Right lobe of liver (tissue), 6 donors: ENCODE data around the gene ZDHHC6. TPM values are rescaled to one million over a fixed set of nuclear protein-coding genes. Genes with fewer than 3 reads are reported as not detected.
A peak's percentile ranks its signal among the peaks of the same experiment; 100 is the strongest.

ENCODE experiments used
- ATAC-seq, 4 donors: fragments of 200-7000 bp; cut with Tn5 transposase; one replicate each; pipeline ENCODE4 v1.9.1; 2020; ENCODE audit warnings: mild to moderate bottlenecking in 4 of 4, moderate library complexity in 4 of 4
- DNase-seq, 3 donors: peaks; one replicate each; pipeline ENCODE4 v3.0.0-alpha.2; 2020
- H3K27ac ChIP-seq, 3 donors: fragments of 200-600 bp; one replicate each; pipeline ENCODE4 v1.8.0; 2022
- H3K27me3 ChIP-seq, 2 donors: fragments of 200-600 bp; one replicate each; pipeline ENCODE4 v1.8.0; 2022
- H3K36me3 ChIP-seq, 4 donors: fragments of 200-600 bp; sonication (generic) in 1 of 4; one replicate each; pipeline versions ENCODE4 v1.5.1 to v1.8.0; 2017 to 2022; ENCODE audit warnings: control low read depth in 1 of 4
- H3K4me1 ChIP-seq, 4 donors: fragments of 200-600 bp; sonication (generic) in 1 of 4; one replicate each; pipeline versions ENCODE4 v1.5.1 to v1.8.0; 2017 to 2022; ENCODE audit warnings: control low read depth in 1 of 4
- H3K4me3 ChIP-seq, 3 donors: fragments of 200-600 bp; one replicate each; pipeline ENCODE4 v1.8.0; 2022
- H3K9me3 ChIP-seq, 4 donors: fragments of 200-600 bp; sonication (generic) in 1 of 4; one replicate each; pipeline versions ENCODE4 v1.5.1 to v1.8.0; 2017 to 2022; ENCODE audit warnings: control low read depth in 1 of 4
- POLR2A ChIP-seq: fragments of 450-650 bp; IDR thresholded peaks from one replicate; pipeline ENCODE4 v1.6.1; 2017; ENCODE audit warnings: antibody characterized with exemption, mild to moderate bottlenecking
- WGBS: methylation state at CpG from one replicate; pipeline ENCODE4 v1.1.6; 2018; ENCODE audit warnings: low coverage, low lambda C conversion rate; ENCODE audit not compliant: insufficient coverage; ENCODE audit errors: missing lambda C conversion rate; 5-methylcytosine and 5-hydroxymethylcytosine counted together
- intact Hi-C, 2 donors: fragments of 100-400 bp; cut with DNase I; formaldehyde crosslinking; loops; one replicate each; pipeline versions ENCODE4 v1.11.2 to v1.14.1; 2022
- total RNA-seq, 6 experiments: library from RNA; depleted of rRNA in 2 of 6; stranded (reverse); fragments of >200 nt in 2 of 6; fragmentation: NEBNext Ultra II Directional in 3 of 6; extraction: Animal tissue kit (Norgen Biotek cat#: 25700) in 3 of 6; gene quantifications; one replicate each; pipeline versions ENCODE4 v1.1.0 to v1.2.4, GENCODE V29; 2016 to 2023
- TF ChIP-seq, protein P1 (sequence below), 4 donors: fragments of 200-600 bp in 3 of 4; fragments of 450-650 bp in 1 of 4; IDR thresholded peaks; one replicate each; pipeline versions ENCODE4 v1.5.1 to v1.8.0; 2016 to 2022; ENCODE audit warnings: antibody characterized with exemption in 4 of 4, mild to moderate bottlenecking in 2 of 4
- donor health status: DM: no; HTN: yes; CAD: no.
- donor health status: DM: no; HTN: no; CAD: no.
- donor health status: DM: no; HTN: no; CAD: no.
- donor health status: DM: no; HTN: yes; CAD: no.
- donor health status: DM: no; HTN: yes; CAD: no.

The ZDHHC6 gene
- total RNA-seq, 6 experiments from 2014 or later = 12.2 to 23.0 (median 16.0) TPM

DNA sequence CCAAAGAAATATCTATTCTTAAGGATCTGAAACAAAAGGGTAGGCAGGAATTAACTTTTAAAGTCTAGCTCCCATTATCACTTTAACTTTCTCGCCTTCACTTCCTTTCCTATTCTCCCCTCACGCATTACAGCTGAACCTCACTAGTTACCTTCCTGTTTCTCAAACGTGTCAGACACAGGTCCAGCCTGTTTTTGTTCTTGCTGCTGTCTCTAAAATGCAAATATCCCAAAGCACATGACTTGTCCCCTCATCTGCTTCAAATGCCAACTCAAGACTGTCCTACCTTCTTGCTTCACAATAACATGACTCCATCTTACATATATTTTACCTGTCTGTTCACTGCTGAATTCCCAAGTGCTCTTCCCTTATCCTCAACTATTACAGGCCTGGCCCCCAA lies 17.6 kb downstream of the ZDHHC6 start:
- TF ChIP-seq POLR2A = no peak
- TF ChIP-seq, protein P1, sequence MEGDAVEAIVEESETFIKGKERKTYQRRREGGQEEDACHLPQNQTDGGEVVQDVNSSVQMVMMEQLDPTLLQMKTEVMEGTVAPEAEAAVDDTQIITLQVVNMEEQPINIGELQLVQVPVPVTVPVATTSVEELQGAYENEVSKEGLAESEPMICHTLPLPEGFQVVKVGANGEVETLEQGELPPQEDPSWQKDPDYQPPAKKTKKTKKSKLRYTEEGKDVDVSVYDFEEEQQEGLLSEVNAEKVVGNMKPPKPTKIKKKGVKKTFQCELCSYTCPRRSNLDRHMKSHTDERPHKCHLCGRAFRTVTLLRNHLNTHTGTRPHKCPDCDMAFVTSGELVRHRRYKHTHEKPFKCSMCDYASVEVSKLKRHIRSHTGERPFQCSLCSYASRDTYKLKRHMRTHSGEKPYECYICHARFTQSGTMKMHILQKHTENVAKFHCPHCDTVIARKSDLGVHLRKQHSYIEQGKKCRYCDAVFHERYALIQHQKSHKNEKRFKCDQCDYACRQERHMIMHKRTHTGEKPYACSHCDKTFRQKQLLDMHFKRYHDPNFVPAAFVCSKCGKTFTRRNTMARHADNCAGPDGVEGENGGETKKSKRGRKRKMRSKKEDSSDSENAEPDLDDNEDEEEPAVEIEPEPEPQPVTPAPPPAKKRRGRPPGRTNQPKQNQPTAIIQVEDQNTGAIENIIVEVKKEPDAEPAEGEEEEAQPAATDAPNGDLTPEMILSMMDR (IDR thresholded peaks at IDR 0.05) = no peak
- peaks cover 3 to 75% (median 21%) of the 10 kb centered on the region in 4 donors for H3K36me3 ChIP-seq
- H3K4me3 ChIP-seq = no peak overlapping the region
- no peak for ATAC-seq
- no peak for DNase-seq
- H3K4me1 ChIP-seq = peaks cover 0 to 9% (median 3%) of the 10 kb centered on the region in 4 donors
- H3K27me3 ChIP-seq = no peaks in the 10 kb centered on the region
- intact Hi-C loops = no loop called here
- no peaks in the 10 kb centered on the region for H3K9me3 ChIP-seq
- WGBS = 52% methylated on average over 3 of the region's 3 CpGs
- no peak overlapping the region for H3K27ac ChIP-seq

DNA sequence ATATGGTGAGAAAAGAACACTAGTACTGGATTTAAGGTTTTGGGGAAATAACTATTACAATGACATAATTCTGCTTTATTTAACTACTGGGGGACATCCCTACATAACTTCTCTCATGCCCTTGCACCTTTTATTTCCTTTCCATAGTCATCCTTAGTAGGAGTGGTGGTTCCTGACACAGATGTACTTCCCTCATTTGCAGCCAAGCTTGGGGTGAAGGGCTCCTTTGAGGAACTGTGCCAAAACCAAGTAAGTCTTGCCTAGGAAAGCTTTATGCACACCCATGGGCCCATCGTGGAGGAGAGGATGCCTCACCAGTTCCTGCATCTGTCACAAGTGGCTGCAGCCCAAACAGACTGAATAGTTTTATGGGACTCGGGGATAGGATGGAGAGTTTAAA lies 20.6 kb downstream of the ZDHHC6 start:
- intact Hi-C loops = no loop called here
- Histone ChIP-seq H3K4me1 (peaks cover 0 to 19% (median 3%) of the 10 kb centered on the region in 4 donors), H3K27ac (no peak overlapping the region), H3K36me3 (peaks cover 7 to 64% (median 28%) of the 10 kb centered on the region in 4 donors), H3K27me3 (no peaks in the 10 kb centered on the region), H3K4me3 (no peak overlapping the region), H3K9me3 (no peaks in the 10 kb centered on the region)
- 54% methylated on average over 2 of the region's 2 CpGs for WGBS
- DNase-seq (no peak), ATAC-seq (no peak)
- no peak for TF ChIP-seq POLR2A
- TF ChIP-seq, protein P1 (IDR thresholded peaks at IDR 0.05) = no peak

DNA sequence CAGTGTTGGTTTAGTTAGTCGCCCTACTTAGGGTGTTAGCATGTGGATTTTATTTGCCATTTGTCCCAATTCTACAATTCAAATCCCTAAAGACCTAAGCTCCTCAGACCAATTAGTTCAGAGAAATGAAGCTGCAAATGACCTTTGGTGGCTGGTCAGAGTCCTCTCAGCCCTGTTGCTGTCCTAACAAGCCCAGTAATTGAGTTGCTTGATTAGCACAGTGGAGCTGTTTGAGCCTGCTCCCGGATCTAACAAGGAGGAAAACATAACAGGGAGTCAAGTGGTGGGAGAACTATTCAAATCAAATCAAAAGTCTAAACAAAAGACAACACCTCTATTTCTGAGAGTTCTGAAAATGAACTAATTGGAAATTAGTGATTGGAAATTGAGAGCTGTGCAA lies 22.1 kb downstream of the ZDHHC6 start:
- intact Hi-C loops = no loop called here
- TF ChIP-seq POLR2A = no peak
- TF ChIP-seq, protein P1 (IDR thresholded peaks at IDR 0.05) = no peak
- no peaks in the 10 kb centered on the region for H3K9me3 ChIP-seq
- WGBS = 42% methylated on average over 2 of the region's 2 CpGs
- no peak overlapping the region for H3K4me3 ChIP-seq
- H3K27me3 ChIP-seq = no peaks in the 10 kb centered on the region
- ATAC-seq = peak; percentile 52 to 86 (median 70)
- peaks cover 0 to 19% (median 3%) of the 10 kb centered on the region in 4 donors for H3K4me1 ChIP-seq
- H3K36me3 ChIP-seq = peaks cover 7 to 62% (median 31%) of the 10 kb centered on the region in 4 donors
- peak in 1 of 3 donors; percentile 51 for DNase-seq
- no peak overlapping the region for H3K27ac ChIP-seq

DNA sequence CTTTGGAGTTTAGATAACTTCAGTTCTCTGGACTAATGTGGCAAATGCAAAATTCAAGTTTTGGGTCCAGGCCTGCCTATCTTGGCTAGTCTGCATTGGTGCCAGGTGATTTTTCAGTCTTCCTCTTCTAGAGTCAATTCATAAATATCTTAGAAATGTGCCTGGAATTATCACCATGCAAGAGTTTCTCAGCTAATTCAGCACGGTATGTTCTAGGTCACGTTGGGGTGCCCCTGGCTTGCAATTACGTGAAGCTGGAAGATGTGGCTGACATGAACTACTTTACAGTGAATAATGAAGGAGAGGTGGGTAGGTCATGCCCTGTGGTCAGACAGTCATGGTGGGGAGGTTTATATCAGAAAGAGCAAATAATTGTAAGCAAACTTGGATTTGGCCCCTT lies 25.0 kb downstream of the ZDHHC6 start:
- ATAC-seq (no peak), DNase-seq (no peak)
- no peak for TF ChIP-seq POLR2A
- TF ChIP-seq, protein P1 (IDR thresholded peaks at IDR 0.05) = no peak
- Histone ChIP-seq H3K27ac (no peak overlapping the region), H3K4me1 (peaks cover 0 to 19% (median 3%) of the 10 kb centered on the region in 4 donors), H3K36me3 (peaks cover 7 to 58% (median 36%) of the 10 kb centered on the region in 4 donors), H3K9me3 (no peaks in the 10 kb centered on the region), H3K27me3 (no peaks in the 10 kb centered on the region), H3K4me3 (no peak overlapping the region)
- 87% methylated on average over 3 of the region's 3 CpGs for WGBS
- intact Hi-C loops = no loop called here

DNA sequence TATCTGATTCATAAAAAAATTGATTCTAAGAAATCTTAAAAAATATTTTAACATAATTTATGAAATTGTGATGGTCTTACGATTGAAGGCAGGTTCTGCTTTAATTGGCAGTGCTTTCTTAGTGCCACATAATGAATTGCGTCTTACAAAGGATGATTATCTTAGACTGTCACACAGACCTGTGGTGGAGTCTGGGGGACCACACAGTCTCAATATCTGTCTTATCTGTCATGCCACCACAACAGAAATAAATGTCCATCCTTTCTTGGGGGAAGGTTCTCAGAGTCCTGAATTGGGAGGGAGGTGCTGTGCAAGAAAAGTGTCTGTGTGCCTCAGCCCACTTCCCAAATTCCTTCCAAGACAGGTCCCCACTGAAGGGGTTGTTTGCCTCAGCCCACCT lies 34.0 kb downstream of the ZDHHC6 start:
- no peak for ATAC-seq
- TF ChIP-seq, protein P1 (IDR thresholded peaks at IDR 0.05) = no peak
- TF ChIP-seq POLR2A = no peak
- H3K9me3 ChIP-seq = no peaks in the 10 kb centered on the region
- no peak overlapping the region for H3K4me3 ChIP-seq
- H3K36me3 ChIP-seq = peaks cover 0 to 79% (median 29%) of the 10 kb centered on the region in 4 donors
- H3K27me3 ChIP-seq = no peaks in the 10 kb centered on the region
- intact Hi-C loops = no loop called here
- DNase-seq = no peak
- 96% methylated on average over 2 of the region's 2 CpGs for WGBS
- no peaks in the 10 kb centered on the region for H3K4me1 ChIP-seq
- no peak overlapping the region for H3K27ac ChIP-seq
